Mammary epithelial cell (primary cell): Measurements from ENCODE around the gene SGO1.

Experiments
- EZH2 ChIP-seq: IDR thresholded peaks from 2 replicates; pipeline ENCODE4 v1.6.1; 2012; ENCODE audit warnings: low read length, inconsistent platforms, borderline replicate concordance
- TF ChIP-seq, protein P1 (sequence below), 2 donors: IDR thresholded peaks in 1 of 2; conservative IDR thresholded peaks in 1 of 2; 2 replicates each; pipeline ENCODE4 v1.5.1; 2011 to 2012; ENCODE audit warnings: inconsistent platforms in 2 of 2, low read length in 2 of 2, mild to moderate bottlenecking in 2 of 2, control low read depth in 1 of 2, low read depth in 1 of 2; ENCODE audit not compliant: insufficient read depth in 1 of 2; ENCODE audit errors: extremely low read depth in 1 of 2

DNA sequence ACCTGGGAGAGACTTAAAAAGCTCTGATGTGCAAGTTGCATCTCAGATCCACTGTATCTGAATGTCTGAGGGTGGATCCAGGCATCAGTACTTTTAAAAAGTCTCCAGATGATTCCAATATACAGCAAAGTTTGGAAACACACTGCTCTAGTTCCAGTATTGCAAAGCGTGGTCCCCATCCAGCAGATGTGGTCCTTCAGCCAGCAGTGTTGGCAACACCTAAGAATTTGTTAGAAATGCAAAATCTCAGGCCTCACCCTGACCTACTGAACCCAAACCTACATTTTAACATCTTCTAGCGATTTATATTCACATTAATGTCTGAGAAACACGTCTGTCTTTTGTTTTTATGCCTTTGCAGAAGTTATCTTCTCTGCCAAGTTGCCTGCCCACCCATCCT is 32.2 kb upstream of the SGO1 start:
- TF ChIP-seq, protein P1, sequence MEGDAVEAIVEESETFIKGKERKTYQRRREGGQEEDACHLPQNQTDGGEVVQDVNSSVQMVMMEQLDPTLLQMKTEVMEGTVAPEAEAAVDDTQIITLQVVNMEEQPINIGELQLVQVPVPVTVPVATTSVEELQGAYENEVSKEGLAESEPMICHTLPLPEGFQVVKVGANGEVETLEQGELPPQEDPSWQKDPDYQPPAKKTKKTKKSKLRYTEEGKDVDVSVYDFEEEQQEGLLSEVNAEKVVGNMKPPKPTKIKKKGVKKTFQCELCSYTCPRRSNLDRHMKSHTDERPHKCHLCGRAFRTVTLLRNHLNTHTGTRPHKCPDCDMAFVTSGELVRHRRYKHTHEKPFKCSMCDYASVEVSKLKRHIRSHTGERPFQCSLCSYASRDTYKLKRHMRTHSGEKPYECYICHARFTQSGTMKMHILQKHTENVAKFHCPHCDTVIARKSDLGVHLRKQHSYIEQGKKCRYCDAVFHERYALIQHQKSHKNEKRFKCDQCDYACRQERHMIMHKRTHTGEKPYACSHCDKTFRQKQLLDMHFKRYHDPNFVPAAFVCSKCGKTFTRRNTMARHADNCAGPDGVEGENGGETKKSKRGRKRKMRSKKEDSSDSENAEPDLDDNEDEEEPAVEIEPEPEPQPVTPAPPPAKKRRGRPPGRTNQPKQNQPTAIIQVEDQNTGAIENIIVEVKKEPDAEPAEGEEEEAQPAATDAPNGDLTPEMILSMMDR (conservative IDR thresholded peaks at IDR 0.05 in 1 of 2, IDR thresholded peaks at IDR 0.05 in 1 of 2; ENCODE audit: extremely low read depth in 1 of 2, insufficient read depth in 1 of 2, low read depth in 1 of 2, low read length in 2 of 2) = no peak
- no peak for TF ChIP-seq EZH2
